ENCODE measurements around the gene RNF130.
"Not testable (repeated sequence)": the region's sequence is repeated elsewhere in the genome, so short reads cannot be mapped to it uniquely, and the experiment has no call there.

The RNF130 gene

GRCh38 chr5:179967489-179967888 lies 104.1 kb downstream of the RNF130 start:
- DNase-seq: no peak

- no peak for DNase-seq
These were observed 107.5 kb downstream of the RNF130 start for GRCh38 chr5:179964015-179964414.

- DNase-seq: no peak
These were observed 108.2 kb downstream of the RNF130 start for GRCh38 chr5:179963375-179963774.

GRCh38 chr5:179960204-179960831 lies 111.2 kb downstream of the RNF130 start:
- no peak for DNase-seq

- DNase-seq: no peak
These were observed 111.9 kb downstream of the RNF130 start for GRCh38 chr5:179959641-179960040.

- DNase-seq: not testable (repeated sequence)
These were observed 112.4 kb downstream of the RNF130 start for GRCh38 chr5:179959118-179959517.

- DNase-seq: no peak
These were observed 115.9 kb downstream of the RNF130 start for GRCh38 chr5:179955630-179956029.

- no peak for DNase-seq
These were observed 116.5 kb downstream of the RNF130 start for GRCh38 chr5:179955062-179955461.

- no peak for DNase-seq
These were observed 117.1 kb downstream of the RNF130 start for GRCh38 chr5:179954434-179954833.

- no peak for DNase-seq
These were observed 117.6 kb downstream of the RNF130 start for GRCh38 chr5:179953987-179954386.

- no peak for DNase-seq
These were observed 134.4 kb downstream of the RNF130 start for GRCh38 chr5:179936976-179937681.

GRCh38 chr5:179930788-179931473 lies 140.6 kb downstream of the RNF130 start:
- no peak for DNase-seq

- no peak for DNase-seq
These were observed 143.7 kb downstream of the RNF130 start for GRCh38 chr5:179927824-179928223.

GRCh38 chr5:179926657-179927056 lies 144.9 kb downstream of the RNF130 start:
- no peak for DNase-seq

- no peak for DNase-seq
These were observed 148.1 kb downstream of the RNF130 start for GRCh38 chr5:179923436-179923835.

- no peak for DNase-seq
These were observed 151.4 kb downstream of the RNF130 start for GRCh38 chr5:179920175-179920574.

- no peak for DNase-seq
These were observed 152.0 kb downstream of the RNF130 start for GRCh38 chr5:179919487-179920060.

- no peak for DNase-seq
These were observed 152.6 kb downstream of the RNF130 start for GRCh38 chr5:179918742-179919486.

GRCh38 chr5:179916523-179916922 lies 155.0 kb downstream of the RNF130 start:
- no peak for DNase-seq

GRCh38 chr5:179915406-179915935 lies 156.1 kb downstream of the RNF130 start:
- no peak for DNase-seq

GRCh38 chr5:179914032-179914755 lies 157.4 kb downstream of the RNF130 start:
- DNase-seq: no peak

GRCh38 chr5:179913461-179913860 lies 158.1 kb downstream of the RNF130 start:
- no peak for DNase-seq
